HEK293T (cell line): ENCODE measurements around the gene ASIC5.
A peak's percentile ranks its signal among the peaks of the same experiment; 100 is the strongest.

Experiments
- CTCF ChIA-PET: fragments of 350-600 bp; formaldehyde crosslinking; extraction: SDS; loops from one replicate; lab custom pipeline; 2021; ENCODE audit warnings: antibody characterized with exemption, inconsistent platforms; lab: Yijun Ruan, JAX
- POLR2A ChIA-PET: fragments of 350-600 bp; formaldehyde crosslinking; extraction: SDS; loops from one replicate; lab custom pipeline; 2020; ENCODE audit warnings: antibody characterized with exemption, inconsistent platforms; lab: Yijun Ruan, JAX
- DNase-seq: peaks from one replicate; pipeline ENCODE4 v3.0.0; 2012; ENCODE audit warnings: mixed read lengths; ENCODE audit errors: extremely low spot score
- ARNT ChIP-seq: fragments of 450-650 bp; IDR thresholded peaks from 2 replicates; pipeline ENCODE4 v1.6.1; 2017; ENCODE audit warnings: mild to moderate bottlenecking
- BHLHE40 ChIP-seq: fragments of 450-650 bp; IDR thresholded peaks from 2 replicates; pipeline ENCODE4 v1.6.1; 2016; ENCODE audit warnings: mild to moderate bottlenecking, moderate library complexity, borderline replicate concordance
- CTBP1 ChIP-seq: fragments of 450-650 bp; IDR thresholded peaks from 2 replicates; pipeline ENCODE4 v1.6.1; 2016; ENCODE audit warnings: borderline replicate concordance
- ELF4 ChIP-seq: fragments of 450-650 bp; IDR thresholded peaks from 2 replicates; pipeline ENCODE4 v1.6.1; 2017; ENCODE audit warnings: antibody characterized with exemption
- FOXA1 ChIP-seq: fragments of 450-650 bp; IDR thresholded peaks from 2 replicates; pipeline ENCODE4 v1.6.1; 2016; ENCODE audit warnings: mild to moderate bottlenecking
- FOXK2 ChIP-seq: fragments of 450-650 bp; IDR thresholded peaks from 2 replicates; pipeline ENCODE4 v1.6.1; 2016; ENCODE audit warnings: mild to moderate bottlenecking
- FOXM1 ChIP-seq: fragments of 450-650 bp; IDR thresholded peaks from 2 replicates; pipeline ENCODE4 v1.6.1; 2017; ENCODE audit warnings: mild to moderate bottlenecking, borderline replicate concordance
- HDGF ChIP-seq: fragments of 450-650 bp; IDR thresholded peaks from 2 replicates; pipeline ENCODE4 v1.6.1; 2017; ENCODE audit warnings: antibody characterized with exemption, borderline replicate concordance
- L3MBTL2 ChIP-seq: fragments of 450-650 bp; conservative IDR thresholded peaks from 2 replicates; pipeline ENCODE4 v1.6.1; 2016; ENCODE audit warnings: mild to moderate bottlenecking
- LEF1 ChIP-seq: fragments of 450-650 bp; IDR thresholded peaks from 2 replicates; pipeline ENCODE4 v1.6.1; 2017; ENCODE audit warnings: mild to moderate bottlenecking, borderline replicate concordance
- NFRKB ChIP-seq: fragments of 450-650 bp; IDR thresholded peaks from 2 replicates; pipeline ENCODE4 v1.6.1; 2016; ENCODE audit warnings: mild to moderate bottlenecking, moderate library complexity
- SP1 ChIP-seq: fragments of 450-650 bp; IDR thresholded peaks from 2 replicates; pipeline ENCODE4 v1.6.1; 2017
- SUZ12 ChIP-seq: fragments of 450-650 bp; IDR thresholded peaks from 2 replicates; pipeline ENCODE4 v1.6.1; 2016; ENCODE audit warnings: mild to moderate bottlenecking
- TARDBP ChIP-seq: fragments of 450-650 bp; IDR thresholded peaks from 2 replicates; pipeline ENCODE4 v1.6.1; 2016
- ZNF384 ChIP-seq: fragments of 450-650 bp; IDR thresholded peaks from 2 replicates; pipeline ENCODE4 v1.6.1; 2016
- TF ChIP-seq, protein P1 (sequence below): fragments of 450-650 bp; IDR thresholded peaks from 2 replicates; pipeline ENCODE4 v1.6.1; 2016

ASIC5 gene

GRCh38 chr4:155789982-155790381, 76.1 kb downstream of the ASIC5 start:
- TF ChIP-seq SUZ12 (no peak), ELF4 (no peak), L3MBTL2 (no peak), TARDBP (no peak), FOXK2 (no peak), FOXA1 (no peak), SP1 (no peak), LEF1 (no peak), ZNF384 (no peak), NFRKB (no peak), BHLHE40 (no peak), ARNT (no peak), CTBP1 (no peak), FOXM1 (no peak), HDGF (no peak)
- TF ChIP-seq, protein P1, sequence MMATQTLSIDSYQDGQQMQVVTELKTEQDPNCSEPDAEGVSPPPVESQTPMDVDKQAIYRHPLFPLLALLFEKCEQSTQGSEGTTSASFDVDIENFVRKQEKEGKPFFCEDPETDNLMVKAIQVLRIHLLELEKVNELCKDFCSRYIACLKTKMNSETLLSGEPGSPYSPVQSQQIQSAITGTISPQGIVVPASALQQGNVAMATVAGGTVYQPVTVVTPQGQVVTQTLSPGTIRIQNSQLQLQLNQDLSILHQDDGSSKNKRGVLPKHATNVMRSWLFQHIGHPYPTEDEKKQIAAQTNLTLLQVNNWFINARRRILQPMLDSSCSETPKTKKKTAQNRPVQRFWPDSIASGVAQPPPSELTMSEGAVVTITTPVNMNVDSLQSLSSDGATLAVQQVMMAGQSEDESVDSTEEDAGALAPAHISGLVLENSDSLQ, result no peak
- CTCF ChIA-PET, result no interaction called here
- DNase-seq, result no peak
- POLR2A ChIA-PET, result no interaction called here

- POLR2A ChIA-PET, result no interaction called here
- CTCF ChIA-PET, result interaction anchor here (0.8 kb wide), 1 partner anchor 262 kb away, joined by 3 read pairs; no protein-coding TSS in a partner anchor
- no peak for DNase-seq
- no peak for TF ChIP-seq TARDBP
- no peak for TF ChIP-seq NFRKB
- no peak for TF ChIP-seq FOXK2
Measured at GRCh38 chr4:155789391-155789790, 76.7 kb downstream of the ASIC5 start.

GRCh38 chr4:155787113-155787710, 78.9 kb downstream of the ASIC5 start:
- POLR2A ChIA-PET, result interaction anchor here (1.0 kb wide), 1 partner anchor 121 kb away, joined by 3 read pairs; the partner anchor contains the start of gene GUCY1A1
- peak; percentile 50 for DNase-seq
- CTCF ChIA-PET, result interaction anchor here (0.6 to 1.6 kb wide), 15 partner anchors 8 to 1436 kb away, joined by 3 to 7 read pairs (median 3); no protein-coding TSS in a partner anchor
- TF ChIP-seq NFRKB (no peak), FOXM1 (no peak), CTBP1 (no peak), LEF1 (no peak), ZNF384 (no peak), SUZ12 (no peak), SP1 (no peak), ELF4 (no peak), FOXK2 (no peak), FOXA1 (no peak), TARDBP (no peak), BHLHE40 (no peak), ARNT (no peak)
- TF ChIP-seq, protein P1, result no peak

DNA sequence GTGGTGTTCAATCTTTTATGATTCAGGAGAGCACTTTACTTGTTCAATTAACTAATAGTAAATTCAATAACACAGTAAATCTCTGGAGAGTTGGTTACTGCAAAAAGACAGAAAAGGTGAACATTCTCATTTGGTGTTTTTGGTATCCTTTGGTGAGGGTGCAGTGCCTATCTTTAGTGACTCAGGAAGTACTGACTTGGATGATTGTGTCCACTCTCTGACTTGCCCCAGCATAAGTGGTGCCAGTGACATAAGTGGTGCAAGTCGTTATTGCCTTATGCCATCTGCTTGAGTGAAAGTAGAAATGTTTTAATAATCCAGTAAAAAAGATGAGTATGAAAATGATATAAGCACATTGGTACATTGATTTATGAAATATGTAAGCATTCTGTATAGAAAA, 80.2 kb downstream of the ASIC5 start:
- TF ChIP-seq CTBP1 (no peak), ZNF384 (no peak), FOXK2 (no peak), FOXM1 (no peak), BHLHE40 (no peak), LEF1 (no peak), SP1 (no peak), ARNT (no peak), TARDBP (no peak), ELF4 (no peak), FOXA1 (no peak), L3MBTL2 (no peak), SUZ12 (no peak), HDGF (no peak)
- TF ChIP-seq, protein P1, result no peak
- ChIA-PET POLR2A (no interaction called here), CTCF (no interaction called here)
- no peak for DNase-seq

DNA sequence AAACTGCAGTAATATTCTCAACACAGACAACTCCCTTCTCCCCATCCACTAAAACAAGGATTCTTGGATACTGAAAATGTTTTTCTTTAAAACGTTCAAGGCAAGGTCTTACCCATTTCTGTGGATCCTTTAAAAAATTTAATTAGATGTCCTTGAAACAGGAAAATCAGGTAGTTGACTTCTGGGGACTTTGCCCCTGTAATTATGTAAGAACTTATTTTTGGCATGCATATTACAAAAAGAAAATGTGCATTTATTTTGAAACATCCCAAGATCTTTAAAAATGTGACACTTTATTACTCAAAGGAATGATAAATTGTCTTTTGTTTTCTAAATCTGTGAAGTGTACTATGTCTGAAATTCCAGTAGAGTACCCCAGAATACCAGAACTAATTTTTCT, 81.4 kb downstream of the ASIC5 start:
- CTCF ChIA-PET, result interaction anchor here (0.7 to 0.9 kb wide), 2 partner anchors 11 to 385 kb away, joined by 3 read pairs; no protein-coding TSS in a partner anchor
- POLR2A ChIA-PET, result no interaction called here
- TF ChIP-seq SUZ12, result no peak
- TF ChIP-seq ARNT, result no peak
- no peak for TF ChIP-seq LEF1
- TF ChIP-seq FOXM1, result no peak
- no peak for TF ChIP-seq FOXA1
- TF ChIP-seq ELF4, result no peak
- TF ChIP-seq ZNF384, result no peak
- no peak for TF ChIP-seq L3MBTL2
- no peak for TF ChIP-seq HDGF
- TF ChIP-seq CTBP1, result no peak
- no peak for TF ChIP-seq TARDBP
- no peak for TF ChIP-seq SP1
- no peak for TF ChIP-seq NFRKB
- no peak for TF ChIP-seq FOXK2
- TF ChIP-seq, protein P1, result no peak
- TF ChIP-seq BHLHE40, result no peak
- DNase-seq, result no peak
